Measurements from ENCODE around the gene LRCH2. TPM values are rescaled to one million over a fixed set of nuclear protein-coding genes. Genes with fewer than 3 reads are reported as not detected.

Gene LRCH2
- total and polyA plus RNA-seq, 2 of the 13 experiments (the other 11 are each of a cell fraction or from before 2014, with no cell fraction given): not detected

- no TSS peak for BruUV-seq (replicated peaks)
- no peaks in the 10 kb centered on the region for H3K9me3 ChIP-seq (ENCODE audit: low read length)
- no peaks in the 10 kb centered on the region for H3K36me3 ChIP-seq (replicated peaks in 1 of 2; ENCODE audit: control insufficient read depth in 1 of 2, insufficient read depth in 2 of 2, low read length in 2 of 2)
- no peak for ATAC-seq
- H3K4me2 ChIP-seq (ENCODE audit: low read depth, low read length): no peak overlapping the region
- no peaks in the 10 kb centered on the region for H3K79me2 ChIP-seq (ENCODE audit: insufficient read depth, low read length)
- H2AFZ ChIP-seq (ENCODE audit: low read length): no peak overlapping the region
- 0% methylated on average over 1 of the region's 3 CpGs for WGBS (ENCODE audit: low lambda C conversion rate)
- no peak overlapping the region for H3K9ac ChIP-seq (ENCODE audit: insufficient read depth, low read depth, low read length)
- CTCF ChIA-PET (ENCODE audit: low intra/inter-chr PET ratio, low total read pairs): no interaction called here
- POLR2A ChIA-PET: no interaction called here
- no peak for TF ChIP-seq ZNF558 (CRISPR knock-in tag; IDR thresholded peaks at IDR 0.05; ENCODE audit: borderline replicate concordance)
- intact Hi-C loops (cut with micrococcal nuclease; ENCODE audit: unreplicated experiment): no loop called here
- FAIRE-seq: no peak
- no peak for DNase-seq (ENCODE audit: low spot score)
- in situ Hi-C loops (cut with HindIII; ENCODE audit: extremely low pct_ligation_motif_present, low pct_unique_long_range_greater_than_20kb): no loop called here
- no peaks in the 10 kb centered on the region for H3K4me1 ChIP-seq (ENCODE audit: insufficient read depth, low read length)
- no peaks in the 10 kb centered on the region for H4K20me1 ChIP-seq (ENCODE audit: insufficient read depth, low read length)
- no peak overlapping the region for H3K4me3 ChIP-seq (replicated peaks in 1 of 3; ENCODE audit: insufficient read depth in 1 of 3, low read depth in 2 of 3, low read length in 3 of 3)
- no peak overlapping the region for H3K27ac ChIP-seq (ENCODE audit: extremely low read length, insufficient read depth, low read length)
- no peaks in the 10 kb centered on the region; a peak in 1 of 5 replicates for H3K27me3 ChIP-seq (ENCODE audit: control insufficient read depth in 1 of 2, insufficient read depth in 2 of 2, low read length in 2 of 2)
These were observed 99.5 kb downstream of the LRCH2 start for GRCh38 chrX:115134382-115134781.

GRCh38 chrX:115112411-115112810 is 121.5 kb downstream of the LRCH2 start:
- no peaks in the 10 kb centered on the region for H3K27me3 ChIP-seq (ENCODE audit: control insufficient read depth in 1 of 2, insufficient read depth in 2 of 2, low read length in 2 of 2)
- DNase-seq (ENCODE audit: low spot score) (no peak), FAIRE-seq (no peak), ATAC-seq (no peak)
- H4K20me1 ChIP-seq (ENCODE audit: insufficient read depth, low read length): no peaks in the 10 kb centered on the region
- no peak overlapping the region for H2AFZ ChIP-seq (ENCODE audit: low read length)
- in situ Hi-C loops (cut with HindIII; ENCODE audit: extremely low pct_ligation_motif_present, low pct_unique_long_range_greater_than_20kb): no loop called here
- no peaks in the 10 kb centered on the region for H3K36me3 ChIP-seq (replicated peaks in 1 of 2; ENCODE audit: control insufficient read depth in 1 of 2, insufficient read depth in 2 of 2, low read length in 2 of 2)
- H3K4me2 ChIP-seq (ENCODE audit: low read depth, low read length): no peak overlapping the region
- TF ChIP-seq JARID2 (CRISPR knock-in tag; IDR thresholded peaks at IDR 0.05; ENCODE audit: insufficient replicate concordance) (no peak), PRDM4 (CRISPR knock-in tag; IDR thresholded peaks at IDR 0.05; ENCODE audit: borderline replicate concordance) (no peak), ZNF275 (CRISPR knock-in tag; IDR thresholded peaks at IDR 0.05; ENCODE audit: borderline replicate concordance) (no peak), ZBTB49 (CRISPR knock-in tag; IDR thresholded peaks at IDR 0.05; ENCODE audit: borderline replicate concordance) (no peak), ZFP36 (IDR thresholded peaks at IDR 0.05; ENCODE audit: borderline replicate concordance, low read depth, low read length, partially characterized antibody) (no peak), TBP (CRISPR knock-in tag; IDR thresholded peaks at IDR 0.05) (no peak), PCBP2 (optimal IDR thresholded peaks at IDR 0.05; ENCODE audit: low read depth, low read length, poor library complexity, severe bottlenecking) (no peak), ZNF652 (CRISPR knock-in tag; IDR thresholded peaks at IDR 0.05; ENCODE audit: borderline replicate concordance, low read depth) (no peak), LBX2 (CRISPR knock-in tag; IDR thresholded peaks at IDR 0.05; ENCODE audit: borderline replicate concordance) (no peak)
- intact Hi-C loops (cut with micrococcal nuclease; ENCODE audit: unreplicated experiment): no loop called here
- no peak overlapping the region for H3K27ac ChIP-seq (ENCODE audit: extremely low read length, insufficient read depth, low read length)
- ChIA-PET POLR2A (no interaction called here), CTCF (ENCODE audit: low intra/inter-chr PET ratio, low total read pairs) (no interaction called here)
- no peaks in the 10 kb centered on the region for H3K9me3 ChIP-seq (ENCODE audit: low read length)
- BruUV-seq (replicated peaks): no TSS peak
- no peak overlapping the region for H3K9ac ChIP-seq (ENCODE audit: insufficient read depth, low read depth, low read length)
- H3K4me3 ChIP-seq (replicated peaks in 1 of 3; ENCODE audit: insufficient read depth in 1 of 3, low read depth in 2 of 3, low read length in 3 of 3): no peak overlapping the region
- no peaks in the 10 kb centered on the region for H3K79me2 ChIP-seq (ENCODE audit: insufficient read depth, low read length)
- H3K4me1 ChIP-seq (ENCODE audit: insufficient read depth, low read length): no peaks in the 10 kb centered on the region

All from HepG2 (cell line).